Activated CD4-positive, alpha-beta T cell treated with anti-CD3 and anti-CD28 coated beads, Interleukin-2, amount 10 ng/mL, durations not matched to agents 7 days and 5 days (primary cell): ENCODE data around the gene CORO7. TPM values are rescaled to one million over a fixed set of nuclear protein-coding genes. Genes with fewer than 3 reads are reported as not detected.

Experiments used
- CTCF ChIA-PET: fragments of 350-600 bp; sonication (Branson Sonifier 250); formaldehyde crosslinking; loops from one replicate; lab custom pipeline; 2021; ENCODE audit warnings: antibody characterized with exemption; lab: Charles Lee
- POLR2A ChIA-PET: fragments of 350-600 bp; sonication (Branson Sonifier 250); formaldehyde crosslinking; loops from one replicate; lab custom pipeline; 2021; ENCODE audit warnings: antibody characterized with exemption; lab: Charles Lee
- DNase-seq: peaks from one replicate; pipeline ENCODE4 v3.0.0-alpha.2; 2020
- H3K27ac Mint-ChIP-seq: one replicate; pipeline ENCODE4 v1.8.0; 2021; ENCODE audit warnings: mild to moderate bottlenecking, moderate library complexity, mixed read lengths
- H3K27me3 Mint-ChIP-seq: one replicate; pipeline ENCODE4 v1.8.0; 2021; ENCODE audit warnings: mixed read lengths
- H3K36me3 Mint-ChIP-seq: one replicate; pipeline ENCODE4 v1.8.0; 2021; ENCODE audit warnings: low read depth, mixed read lengths
- H3K4me1 Mint-ChIP-seq: one replicate; pipeline ENCODE4 v1.8.0; 2021; ENCODE audit warnings: mixed read lengths
- H3K4me3 Mint-ChIP-seq: one replicate; pipeline ENCODE4 v1.8.0; 2021; ENCODE audit warnings: mild to moderate bottlenecking, moderate library complexity, mixed read lengths
- H3K9me3 Mint-ChIP-seq: one replicate; pipeline ENCODE4 v1.8.0; 2021; ENCODE audit warnings: mixed read lengths
- total RNA-seq, 2 experiments: library from RNA; stranded (reverse); gene quantifications; one replicate each; pipeline ENCODE4 v1.2.3, GENCODE V29; 2021

The CORO7 gene
- total RNA-seq, 2 experiments from 2014 or later: 196 to 211 TPM

- CTCF ChIA-PET: interaction anchor here (0.9 to 4.1 kb wide), 12 partner anchors 9 to 647 kb away, joined by 3 to 16 read pairs (median 3); no protein-coding TSS in a partner anchor
- Mint-ChIP-seq H3K4me3 (no peak overlapping the region), H3K4me1 (peaks cover 40% of the 10 kb centered on the region), H3K9me3 (no peaks in the 10 kb centered on the region), H3K27ac (no peak overlapping the region), H3K36me3 (peaks cover 13% of the 10 kb centered on the region), H3K27me3 (peaks cover 15% of the 10 kb centered on the region)
- POLR2A ChIA-PET: no interaction called here
- DNase-seq: peak; percentile 64
Measured at GRCh38 chr16:4309833-4310266, 106.5 kb downstream of the CORO7 start.

GRCh38 chr16:4309102-4309832 lies 107.1 kb downstream of the CORO7 start:
- CTCF ChIA-PET: interaction anchor here (0.9 to 4.1 kb wide), 12 partner anchors 9 to 648 kb away, joined by 3 to 16 read pairs (median 4); no protein-coding TSS in a partner anchor
- Mint-ChIP-seq H3K4me1 (peaks cover 35% of the 10 kb centered on the region), H3K4me3 (no peak overlapping the region), H3K27me3 (peaks cover 9% of the 10 kb centered on the region), H3K9me3 (no peaks in the 10 kb centered on the region), H3K27ac (peak overlapping the region; percentile 97), H3K36me3 (peaks cover 11% of the 10 kb centered on the region)
- POLR2A ChIA-PET: no interaction called here
- DNase-seq: no peak

GRCh38 chr16:4307215-4308037 lies 109.0 kb downstream of the CORO7 start:
- Mint-ChIP-seq H3K4me3 (peak overlapping the region; percentile 91), H3K36me3 (peaks cover 12% of the 10 kb centered on the region), H3K27me3 (peaks cover 2% of the 10 kb centered on the region), H3K4me1 (peaks cover 34% of the 10 kb centered on the region), H3K9me3 (no peaks in the 10 kb centered on the region), H3K27ac (peak overlapping the region; percentile 97)
- CTCF ChIA-PET: interaction anchor here (0.7 to 4.3 kb wide), 8 partner anchors 9 to 381 kb away, joined by 3 to 27 read pairs (median 5); partner anchors contain the start of gene TFAP4
- peak; percentile 96 for DNase-seq
- POLR2A ChIA-PET: no interaction called here

GRCh38 chr16:4306470-4307214 lies 109.8 kb downstream of the CORO7 start:
- peak overlapping the region; percentile 94 for H3K27ac Mint-ChIP-seq

More at GRCh38 chr16:4306470-4307214, 109.8 kb downstream of the CORO7 start:
- peaks cover 2% of the 10 kb centered on the region for H3K27me3 Mint-ChIP-seq
- peak overlapping the region; percentile 91 for H3K4me3 Mint-ChIP-seq
- peaks cover 12% of the 10 kb centered on the region for H3K36me3 Mint-ChIP-seq
- ChIA-PET POLR2A (interaction anchor here (0.6 kb wide), 1 partner anchor 36 kb away, joined by 3 read pairs; no protein-coding TSS in a partner anchor), CTCF (interaction anchor here (1.0 to 4.3 kb wide), 7 partner anchors 13 to 380 kb away, joined by 3 to 27 read pairs (median 5); partner anchors contain the start of gene TFAP4)
- H3K4me1 Mint-ChIP-seq: peaks cover 34% of the 10 kb centered on the region
- DNase-seq: peak; percentile 59
- H3K9me3 Mint-ChIP-seq: no peaks in the 10 kb centered on the region

Other genes with a start within 250 kb of the CORO7 start
- gene SRL, start 174.5 kb downstream of the CORO7 start, total RNA-seq: not detected
- 10 to 100 TPM; 19.3 to 19.7 TPM for gene TFAP4, start 143.6 kb downstream of the CORO7 start, total RNA-seq
- gene GLIS2, start 100.5 kb downstream of the CORO7 start, total RNA-seq: under 1 TPM; 0.12 to 0.17 TPM
- 10 to 100 TPM; 35.1 to 39.3 TPM for gene PAM16, start 65.3 kb downstream of the CORO7 start, total RNA-seq
- gene VASN, start 44.7 kb downstream of the CORO7 start, total RNA-seq: not detected
- 10 to 100 TPM; 51.6 to 55.0 TPM for gene DNAJA3, start 9.3 kb upstream of the CORO7 start, total RNA-seq
- 10 to 100 TPM; 34.0 to 35.9 TPM for gene NMRAL1, start 58.0 kb upstream of the CORO7 start, total RNA-seq
- 100 to 1,000 TPM in 1 of 2 experiments, 10 to 100 TPM in 1; 86.3 to 107 TPM for gene HMOX2, start 59.8 kb upstream of the CORO7 start, total RNA-seq
- gene CDIP1, start 122.2 kb upstream of the CORO7 start, total RNA-seq: 10 to 100 TPM; 44.2 to 45.2 TPM
- gene C16orf96, start 139.7 kb upstream of the CORO7 start, total RNA-seq: under 1 TPM; 0.21 to 0.22 TPM
- 10 to 100 TPM; 21.5 to 22.2 TPM for gene UBALD1, start 198.3 kb upstream of the CORO7 start, total RNA-seq
- 10 to 100 TPM; 74.4 to 79.5 TPM for gene MGRN1, start 208.2 kb upstream of the CORO7 start, total RNA-seq